Measurements from ENCODE around the gene TSFM.

- TF ChIP-seq CTCF (conservative IDR thresholded peaks at IDR 0.05 in 1 of 2, IDR thresholded peaks at IDR 0.05 in 1 of 2; ENCODE audit: low read depth in 1 of 2, low read length in 2 of 2) (no peak), EZH2 (IDR thresholded peaks at IDR 0.05; ENCODE audit: low read length, missing control alignments) (no peak)
These were observed 28.7 kb upstream of the TSFM start for GRCh38 chr12:57753756-57754337.

All from fibroblast of lung (primary cell).